ENCODE data around the gene EXO1.
"Not testable (repeated sequence)": the region's sequence is repeated elsewhere in the genome, so short reads cannot be mapped to it uniquely, and the experiment has no call there.

EXO1 gene

GRCh38 chr1:241836941-241837340 is 11.1 kb upstream of the EXO1 start:
- no peak for DNase-seq (ENCODE audit: low read depth)

- DNase-seq (ENCODE audit: low read depth) = no peak
Observed at GRCh38 chr1:241837416-241837815, 10.6 kb upstream of the EXO1 start.

- DNase-seq (ENCODE audit: low read depth) = peak; percentile 21
Observed at GRCh38 chr1:241837901-241838300, 10.1 kb upstream of the EXO1 start.

GRCh38 chr1:241838897-241839296 is 9.1 kb upstream of the EXO1 start:
- no peak for DNase-seq (ENCODE audit: low read depth)

- no peak for DNase-seq (ENCODE audit: low read depth)
Observed at GRCh38 chr1:241839369-241839979, 8.5 kb upstream of the EXO1 start.

- DNase-seq (ENCODE audit: low read depth) = no peak
Observed at GRCh38 chr1:241840164-241840563, 7.8 kb upstream of the EXO1 start.

- no peak for DNase-seq (ENCODE audit: low read depth)
Observed at GRCh38 chr1:241841691-241842090, 6.3 kb upstream of the EXO1 start.

- DNase-seq (ENCODE audit: low read depth) = no peak
Observed at GRCh38 chr1:241842565-241842964, 5.4 kb upstream of the EXO1 start.

GRCh38 chr1:241844593-241844992 is 3.4 kb upstream of the EXO1 start:
- no peak for DNase-seq (ENCODE audit: low read depth)

- no peak for DNase-seq (ENCODE audit: low read depth)
Observed at GRCh38 chr1:241846375-241846774, 1.6 kb upstream of the EXO1 start.

GRCh38 chr1:241846862-241847539 is 1.0 kb upstream of the EXO1 start:
- no peak for DNase-seq (ENCODE audit: low read depth)

- no peak for DNase-seq (ENCODE audit: low read depth)
Observed at GRCh38 chr1:241847540-241847795, 536 bp upstream of the EXO1 start.

- DNase-seq (ENCODE audit: low read depth) = no peak
Observed at GRCh38 chr1:241848686-241849344, 811 bp downstream of the EXO1 start.

GRCh38 chr1:241849345-241849695 is 1.3 kb downstream of the EXO1 start:
- no peak for DNase-seq (ENCODE audit: low read depth)

GRCh38 chr1:241855545-241856140 is 7.6 kb downstream of the EXO1 start:
- not testable (repeated sequence) for DNase-seq (ENCODE audit: low read depth)

GRCh38 chr1:241857131-241857530 is 9.1 kb downstream of the EXO1 start:
- DNase-seq (ENCODE audit: low read depth) = no peak

- no peak for DNase-seq (ENCODE audit: low read depth)
Observed at GRCh38 chr1:241860922-241861321, 12.9 kb downstream of the EXO1 start.

GRCh38 chr1:241869022-241869421 is 21.0 kb downstream of the EXO1 start:
- DNase-seq (ENCODE audit: low read depth) = no peak

GRCh38 chr1:241870336-241870735 is 22.3 kb downstream of the EXO1 start:
- no peak for DNase-seq (ENCODE audit: low read depth)

GRCh38 chr1:241870746-241871430 is 22.9 kb downstream of the EXO1 start:
- DNase-seq (ENCODE audit: low read depth) = no peak

- no peak for DNase-seq (ENCODE audit: low read depth)
Observed at GRCh38 chr1:241881440-241881839, 33.4 kb downstream of the EXO1 start.

GRCh38 chr1:241883159-241883558 is 35.2 kb downstream of the EXO1 start:
- no peak for DNase-seq (ENCODE audit: low read depth)

- peak; percentile 32 for DNase-seq (ENCODE audit: low read depth)
Observed at GRCh38 chr1:241888232-241888631, 40.2 kb downstream of the EXO1 start.
